ENCODE measurements around the gene ATP9B.

- TF ChIP-seq, protein P1, sequence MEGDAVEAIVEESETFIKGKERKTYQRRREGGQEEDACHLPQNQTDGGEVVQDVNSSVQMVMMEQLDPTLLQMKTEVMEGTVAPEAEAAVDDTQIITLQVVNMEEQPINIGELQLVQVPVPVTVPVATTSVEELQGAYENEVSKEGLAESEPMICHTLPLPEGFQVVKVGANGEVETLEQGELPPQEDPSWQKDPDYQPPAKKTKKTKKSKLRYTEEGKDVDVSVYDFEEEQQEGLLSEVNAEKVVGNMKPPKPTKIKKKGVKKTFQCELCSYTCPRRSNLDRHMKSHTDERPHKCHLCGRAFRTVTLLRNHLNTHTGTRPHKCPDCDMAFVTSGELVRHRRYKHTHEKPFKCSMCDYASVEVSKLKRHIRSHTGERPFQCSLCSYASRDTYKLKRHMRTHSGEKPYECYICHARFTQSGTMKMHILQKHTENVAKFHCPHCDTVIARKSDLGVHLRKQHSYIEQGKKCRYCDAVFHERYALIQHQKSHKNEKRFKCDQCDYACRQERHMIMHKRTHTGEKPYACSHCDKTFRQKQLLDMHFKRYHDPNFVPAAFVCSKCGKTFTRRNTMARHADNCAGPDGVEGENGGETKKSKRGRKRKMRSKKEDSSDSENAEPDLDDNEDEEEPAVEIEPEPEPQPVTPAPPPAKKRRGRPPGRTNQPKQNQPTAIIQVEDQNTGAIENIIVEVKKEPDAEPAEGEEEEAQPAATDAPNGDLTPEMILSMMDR (IDR thresholded peaks at IDR 0.05 in 8 of 11, conservative IDR thresholded peaks at IDR 0.05 in 3 of 11) = no peak
- TF ChIP-seq POLR2A (IDR thresholded peaks at IDR 0.05) = no peak
Observed at GRCh38 chr18:79030680-79031079, 38.5 kb upstream of the ATP9B start.

Data from spleen (tissue), 7 donors.